MM.1S (cell line): ENCODE results near the gene PGPEP1.
A peak's percentile ranks its signal among the peaks of the same experiment; 100 is the strongest.

ENCODE experiments used
- DNase-seq: peaks from one replicate; pipeline ENCODE4 v3.0.0-alpha.2; 2015
- H2AFZ ChIP-seq: fragments of 300-600 bp; sonication (generic); 2 replicates; pipeline ENCODE4 v1.6.0; 2016; ENCODE audit warnings: antibody characterized with exemption, low read length
- H3F3A ChIP-seq: fragments of 300-600 bp; sonication (generic); 2 replicates; pipeline ENCODE4 v1.6.1; 2016; ENCODE audit warnings: mild to moderate bottlenecking, antibody characterized with exemption, low read length, moderate library complexity, mixed read lengths; ENCODE audit not compliant: insufficient read depth
- H3K27ac ChIP-seq: fragments of 300-600 bp; sonication (generic); 2 replicates; pipeline ENCODE4 v1.5.1; 2016; ENCODE audit warnings: mild to moderate bottlenecking, low read length
- H3K27me3 ChIP-seq: fragments of 300-600 bp; sonication (generic); replicated peaks from 2 replicates; pipeline ENCODE4 v1.6.0; 2016; ENCODE audit warnings: low read length; ENCODE audit not compliant: insufficient read depth
- H3K36me3 ChIP-seq: fragments of 300-600 bp; sonication (generic); replicated peaks from 2 replicates; pipeline ENCODE4 v1.6.1; 2016; ENCODE audit warnings: mild to moderate bottlenecking, low read length, mixed read lengths; ENCODE audit not compliant: insufficient read depth
- H3K4me1 ChIP-seq: fragments of 300-600 bp; sonication (generic); 2 replicates; pipeline ENCODE4 v1.6.1; 2016; ENCODE audit warnings: low read length, mixed read lengths
- H3K4me2 ChIP-seq: fragments of 300-600 bp; sonication (generic); 2 replicates; pipeline ENCODE4 v1.6.0; 2016; ENCODE audit warnings: low read depth, low read length
- H3K4me3 ChIP-seq: fragments of 300-600 bp; sonication (generic); 2 replicates; pipeline ENCODE4 v1.5.1; 2016; ENCODE audit warnings: low read length, mixed read lengths
- H3K79me2 ChIP-seq: fragments of 300-600 bp; sonication (generic); 2 replicates; pipeline ENCODE4 v1.6.1; 2016; ENCODE audit warnings: mixed run types, low read length, mixed read lengths
- H3K9ac ChIP-seq: fragments of 300-600 bp; sonication (generic); 2 replicates; pipeline ENCODE4 v1.6.1; 2016; ENCODE audit warnings: low read length, mixed read lengths
- H3K9me2 ChIP-seq: fragments of 300-600 bp; sonication (generic); replicated peaks from 2 replicates; pipeline ENCODE4 v1.6.1; 2016; ENCODE audit warnings: mild to moderate bottlenecking, low read length, mixed read lengths; ENCODE audit not compliant: insufficient read depth
- H3K9me3 ChIP-seq: fragments of 300-600 bp; sonication (generic); replicated peaks from 2 replicates; pipeline ENCODE4 v1.6.1; 2016; ENCODE audit warnings: mild to moderate bottlenecking, low read length, mixed read lengths; ENCODE audit not compliant: insufficient read depth
- H4K20me1 ChIP-seq: fragments of 300-600 bp; sonication (generic); 2 replicates; pipeline ENCODE4 v1.6.1; 2016; ENCODE audit warnings: mild to moderate bottlenecking, low read length, moderate library complexity, mixed read lengths; ENCODE audit not compliant: insufficient read depth
- CTCF ChIP-seq: fragments of 300-600 bp; sonication (generic); IDR thresholded peaks from 2 replicates; pipeline ENCODE4 v1.5.1; 2016; ENCODE audit warnings: antibody characterized with exemption, low read length, mixed read lengths
- EZH2 ChIP-seq: fragments of 300-600 bp; sonication (generic); optimal IDR thresholded peaks from 2 replicates; pipeline ENCODE3; 2017; ENCODE audit warnings: low read depth, mild to moderate bottlenecking, antibody characterized with exemption, low read length, mixed read lengths
- EZH2phosphoT487 ChIP-seq: fragments of 300-600 bp; sonication (generic); IDR thresholded peaks from 2 replicates; pipeline ENCODE4 v1.6.1; 2018; ENCODE audit warnings: antibody characterized with exemption, low read length

Gene PGPEP1

DNA sequence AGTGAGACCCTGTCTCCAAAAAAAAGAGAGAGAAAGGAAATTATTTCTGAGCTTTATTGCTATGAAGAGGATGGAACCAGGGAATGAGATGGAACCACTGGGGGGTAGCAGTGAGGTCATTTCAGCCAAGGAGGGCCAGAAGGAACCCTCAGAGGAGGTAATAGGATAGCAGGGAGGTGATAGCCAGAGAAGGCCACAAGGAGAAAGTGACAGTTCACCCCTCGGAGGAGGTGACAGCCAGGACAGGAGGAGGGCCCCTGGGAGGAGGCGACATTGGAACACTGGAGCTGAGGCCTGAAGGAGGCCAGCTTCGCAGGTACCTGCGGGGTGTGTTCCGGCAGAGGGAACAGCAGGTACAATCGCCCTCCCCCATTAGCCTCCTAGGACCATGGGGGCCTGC is 675 bp upstream of the PGPEP1 start:
- Histone ChIP-seq H3K4me2 (peak overlapping the region; percentile 100), H3K9me3 (no peaks in the 10 kb centered on the region), H3K36me3 (no peaks in the 10 kb centered on the region), H3K9me2 (no peaks in the 10 kb centered on the region), H2AFZ (peak overlapping the region; percentile 99), H3K27me3 (peaks cover 7% of the 10 kb centered on the region), H3K79me2 (0 out of 2 replicates have a peak, but pooled peaks cover 5% of the 10 kb centered on the region), H3K4me1 (0 out of 2 replicates have a peak, but pooled peaks cover 4% of the 10 kb centered on the region), H3K27ac (no peak overlapping the region), H3K4me3 (peak overlapping the region; percentile 92), H3F3A (peaks cover 4% of the 10 kb centered on the region; the same call in 1 of the 2 replicates), H3K9ac (peak overlapping the region; percentile 47; the same call in 1 of the 2 replicates), H4K20me1 (no peaks in the 10 kb centered on the region)
- peak; percentile 43 for DNase-seq
- TF ChIP-seq CTCF (peak; percentile 46), EZH2 (no peak)

DNA sequence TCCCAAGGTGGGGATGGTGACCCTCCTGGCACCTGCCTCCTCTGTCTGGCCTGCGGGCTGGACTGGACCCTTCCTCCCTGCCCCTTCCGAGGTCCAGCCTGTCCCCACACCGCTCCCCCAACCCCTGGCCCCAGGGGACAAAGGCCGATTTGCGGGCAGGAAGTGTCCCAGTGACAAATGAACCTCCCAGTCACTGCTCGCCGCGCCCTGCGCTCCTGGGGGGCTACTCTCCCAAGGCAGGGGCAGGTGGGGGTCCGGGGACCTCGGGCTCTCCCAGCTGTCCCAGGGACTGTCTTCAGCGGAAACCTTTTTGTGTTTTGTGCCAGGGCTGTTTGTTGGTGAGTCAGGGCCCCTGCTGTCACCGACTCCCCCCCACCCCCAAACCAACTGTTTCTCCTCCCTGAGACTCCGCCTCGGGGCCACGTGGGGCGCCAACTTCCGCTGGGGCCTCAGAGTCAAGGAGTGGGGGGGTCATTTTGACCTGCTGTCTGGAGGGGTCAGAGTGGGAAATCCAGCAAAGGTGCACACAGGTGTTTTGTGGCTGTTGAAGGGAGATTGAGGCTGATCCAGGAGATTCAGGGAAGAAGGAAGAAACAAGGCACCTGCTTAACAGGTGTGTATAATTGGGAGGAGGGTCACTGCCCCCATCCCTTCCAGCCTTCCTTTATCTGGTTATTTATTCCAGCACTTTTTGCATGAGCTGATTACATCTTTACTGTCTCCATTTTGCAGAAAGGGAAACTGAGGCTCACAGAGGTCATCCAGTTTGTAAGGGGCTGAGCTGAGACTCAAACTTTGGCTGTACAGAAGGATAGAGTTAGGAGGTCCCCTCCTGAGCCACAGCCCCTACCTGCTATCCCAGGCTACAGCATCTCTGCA is 831 bp downstream of the PGPEP1 start:
- H3K4me3 ChIP-seq, result peak overlapping the region; percentile 92
- no peaks in the 10 kb centered on the region for H3K9me3 ChIP-seq
- H3K36me3 ChIP-seq, result no peaks in the 10 kb centered on the region
- H3K27ac ChIP-seq, result no peak overlapping the region; the same call in 1 of the 2 replicates
- no peaks in the 10 kb centered on the region for H4K20me1 ChIP-seq
- no peaks in the 10 kb centered on the region for H3K9me2 ChIP-seq
- H3K27me3 ChIP-seq, result peaks cover 6% of the 10 kb centered on the region
- H3K9ac ChIP-seq, result peak overlapping the region; percentile 60; the same call in 1 of the 2 replicates
- TF ChIP-seq EZH2phosphoT487 (no peak), CTCF (no peak), EZH2 (no peak)
- peak overlapping the region; percentile 100 for H3K4me2 ChIP-seq
- peaks cover 4% of the 10 kb centered on the region; the same call in 1 of the 2 replicates for H3F3A ChIP-seq
- 0 out of 2 replicates have a peak, but pooled peaks cover 4% of the 10 kb centered on the region for H3K4me1 ChIP-seq
- DNase-seq, result peak; percentile 66
- 0 out of 2 replicates have a peak, but pooled peaks cover 5% of the 10 kb centered on the region for H3K79me2 ChIP-seq
- H2AFZ ChIP-seq, result peak overlapping the region; percentile 81

GRCh38 chr19:18342090-18342632 is 1.8 kb downstream of the PGPEP1 start:
- TF ChIP-seq CTCF, result no peak
- no peak for TF ChIP-seq EZH2
- no peak for TF ChIP-seq EZH2phosphoT487
- no peaks in the 10 kb centered on the region for H3K9me2 ChIP-seq
- 0 out of 2 replicates have a peak, but pooled peaks cover 5% of the 10 kb centered on the region for H3K79me2 ChIP-seq
- 0 out of 2 replicates have a peak, but pooled peaks cover 4% of the 10 kb centered on the region for H3K4me1 ChIP-seq
- H2AFZ ChIP-seq, result no peak overlapping the region
- H3K9me3 ChIP-seq, result no peaks in the 10 kb centered on the region
- H3K4me3 ChIP-seq, result no peak overlapping the region
- H3F3A ChIP-seq, result peaks cover 4% of the 10 kb centered on the region; the same call in 1 of the 2 replicates
- DNase-seq, result no peak
- H3K27me3 ChIP-seq, result peaks cover 4% of the 10 kb centered on the region
- H3K27ac ChIP-seq, result no peak overlapping the region
- H4K20me1 ChIP-seq, result no peaks in the 10 kb centered on the region
- no peak overlapping the region for H3K9ac ChIP-seq
- no peak overlapping the region for H3K4me2 ChIP-seq
- no peaks in the 10 kb centered on the region for H3K36me3 ChIP-seq
